K562 (cell line): Measurements from ENCODE around the gene DYNLT2B. TPM values are rescaled to one million over a fixed set of nuclear protein-coding genes. Genes with fewer than 3 reads are reported as not detected.

Experiments
- HMG20B ChIP-seq: fragments of 250-450 bp; sonication (Bioruptor Pico); IDR thresholded peaks from 2 replicates; pipeline ENCODE4 v1.5.0; 2021; ENCODE audit warnings: mild to moderate bottlenecking
- NFIX ChIP-seq: fragments of 250-450 bp; sonication (Bioruptor Pico); IDR thresholded peaks from 2 replicates; pipeline ENCODE4 v1.4.0; 2020; ENCODE audit warnings: low read depth, mild to moderate bottlenecking, moderate library complexity
- SP2 ChIP-seq: IDR thresholded peaks from 2 replicates; pipeline ENCODE4 v1.6.1; 2011; ENCODE audit warnings: mild to moderate bottlenecking, low read depth, low read length, moderate library complexity; ENCODE audit not compliant: poor library complexity, severe bottlenecking; ENCODE audit errors: extremely low read depth
- ZFPM2 ChIP-seq: fragments of 250-450 bp; sonication (Bioruptor Pico); IDR thresholded peaks from 2 replicates; pipeline ENCODE4 v1.5.1; 2022; ENCODE audit warnings: mild to moderate bottlenecking
- polyA plus RNA-seq, 8 experiments: library from polyadenylated mRNA; depleted of rRNA in 4 of 8; stranded (reverse) in 5 of 8; unstranded in 3 of 8; fragments of >200 nt; fragmentation: Nextera tagmentation in 2 of 8; fragmentation: Illumina TruSeq in 1 of 8; extraction: Ambion mirVana in 2 of 8; extraction: Trizol in 1 of 8; gene quantifications; 2 replicates each; pipeline versions ENCODE4 v1.2.1 to v1.2.3, GENCODE V29; 2011 to 2014; ENCODE audit warnings: inconsistent platforms in 1 of 8, missing spikeins in 1 of 8
- total RNA-seq, 7 experiments: library from RNA; depleted of rRNA in 6 of 7; stranded (reverse); fragments of >200 nt in 6 of 7; fragmentation: Illumina TruSeq in 2 of 7; extraction: Trizol in 2 of 7; gene quantifications; 2 replicates each; pipeline versions ENCODE4 v1.2.1 to v1.2.3, GENCODE V29; 2011 to 2021; ENCODE audit warnings: low replicate concordance in 1 of 7
- TF ChIP-seq, protein P1 (sequence below): conservative IDR thresholded peaks from 2 replicates; pipeline ENCODE4 v1.6.1; 2011; ENCODE audit warnings: low read depth, mild to moderate bottlenecking, low read length; ENCODE audit not compliant: control insufficient read depth
- TF ChIP-seq, protein P2 (sequence below), 2 experiments: fragments of 250-450 bp in 1 of 2; fragments of 450-650 bp in 1 of 2; sonication (Bioruptor Pico) in 1 of 2; IDR thresholded peaks; 2 replicates each; pipeline versions ENCODE4 v1.6.1 to v1.8.0; 2016 to 2021; ENCODE audit warnings: mild to moderate bottlenecking in 2 of 2, moderate library complexity in 2 of 2, missing compliant biosample characterization in 1 of 2, missing genetic modification characterization in 1 of 2
- TF ChIP-seq, protein P3 (sequence below): IDR thresholded peaks from 3 replicates; pipeline ENCODE4 v1.6.1; 2011; ENCODE audit warnings: borderline replicate concordance, mild to moderate bottlenecking, moderate library complexity; ENCODE audit not compliant: insufficient read length; ENCODE audit errors: extremely low read depth
- TF ChIP-seq, protein P4 (sequence below), 2 experiments: IDR thresholded peaks; 2 replicates each; pipeline ENCODE4 v1.6.1; 2012; ENCODE audit warnings: improper control_type of control experiment in 2 of 2, low read depth in 2 of 2, low read length in 2 of 2, borderline replicate concordance in 1 of 2

DYNLT2B gene
- total and polyA plus RNA-seq, 9 of the 15 experiments (the other 6 are each of a cell fraction or from before 2014, with no cell fraction given): 6.5 to 19.9 (median 8.7) TPM

DNA sequence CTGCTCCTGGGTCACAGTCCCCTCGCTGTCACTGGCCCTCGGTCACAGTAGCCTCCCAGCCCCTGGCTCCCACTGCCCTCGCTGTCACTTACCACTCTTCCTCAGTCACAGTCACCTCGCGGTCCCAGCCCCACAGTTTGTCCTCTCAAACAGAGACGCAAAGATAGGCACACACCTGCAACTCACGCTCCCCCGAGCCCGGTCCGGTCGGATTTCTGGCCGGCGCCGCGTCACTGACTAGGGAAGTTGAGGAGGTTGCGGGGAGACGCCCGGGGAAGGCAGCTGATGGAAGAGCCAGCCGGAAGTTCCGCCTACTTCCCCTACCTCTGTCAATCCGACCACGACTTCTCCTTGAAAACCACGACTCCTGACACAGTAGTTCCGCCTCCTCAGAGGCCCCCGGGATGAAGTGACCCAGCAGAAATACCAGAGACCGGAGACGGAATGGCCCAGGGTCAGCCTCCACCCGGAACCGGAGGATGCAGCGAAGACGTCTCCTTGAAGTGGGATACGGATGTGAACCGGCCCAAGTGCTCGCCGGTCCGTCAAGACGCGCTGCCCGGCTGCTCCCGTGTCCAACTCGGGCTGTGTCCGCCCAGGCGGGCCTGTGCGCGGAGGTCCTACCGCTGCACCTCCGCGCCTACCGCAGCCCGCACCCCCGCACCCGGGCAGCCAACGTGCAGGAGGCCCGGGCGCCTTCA is 30.4 kb downstream of the DYNLT2B start, which contains the start of gene PCYT1A (continued):
- TF ChIP-seq SP2 (peak; percentile 45), HMG20B (CRISPR knock-in tag) (no peak), NFIX (no peak), ZFPM2 (CRISPR knock-in tag) (no peak)
- TF ChIP-seq, protein P1, sequence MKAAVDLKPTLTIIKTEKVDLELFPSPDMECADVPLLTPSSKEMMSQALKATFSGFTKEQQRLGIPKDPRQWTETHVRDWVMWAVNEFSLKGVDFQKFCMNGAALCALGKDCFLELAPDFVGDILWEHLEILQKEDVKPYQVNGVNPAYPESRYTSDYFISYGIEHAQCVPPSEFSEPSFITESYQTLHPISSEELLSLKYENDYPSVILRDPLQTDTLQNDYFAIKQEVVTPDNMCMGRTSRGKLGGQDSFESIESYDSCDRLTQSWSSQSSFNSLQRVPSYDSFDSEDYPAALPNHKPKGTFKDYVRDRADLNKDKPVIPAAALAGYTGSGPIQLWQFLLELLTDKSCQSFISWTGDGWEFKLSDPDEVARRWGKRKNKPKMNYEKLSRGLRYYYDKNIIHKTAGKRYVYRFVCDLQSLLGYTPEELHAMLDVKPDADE: peak; percentile 62; the same call in 1 of the 2 replicates
- TF ChIP-seq, protein P2, sequence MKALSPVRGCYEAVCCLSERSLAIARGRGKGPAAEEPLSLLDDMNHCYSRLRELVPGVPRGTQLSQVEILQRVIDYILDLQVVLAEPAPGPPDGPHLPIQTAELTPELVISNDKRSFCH (CRISPR knock-in tag; IDR thresholded peaks at IDR 0.05): no peak
- TF ChIP-seq, protein P2 (tag; IDR thresholded peaks at IDR 0.05): 0 out of 2 replicates have a peak, but pooled peaks have one; percentile 43
- TF ChIP-seq, protein P3, sequence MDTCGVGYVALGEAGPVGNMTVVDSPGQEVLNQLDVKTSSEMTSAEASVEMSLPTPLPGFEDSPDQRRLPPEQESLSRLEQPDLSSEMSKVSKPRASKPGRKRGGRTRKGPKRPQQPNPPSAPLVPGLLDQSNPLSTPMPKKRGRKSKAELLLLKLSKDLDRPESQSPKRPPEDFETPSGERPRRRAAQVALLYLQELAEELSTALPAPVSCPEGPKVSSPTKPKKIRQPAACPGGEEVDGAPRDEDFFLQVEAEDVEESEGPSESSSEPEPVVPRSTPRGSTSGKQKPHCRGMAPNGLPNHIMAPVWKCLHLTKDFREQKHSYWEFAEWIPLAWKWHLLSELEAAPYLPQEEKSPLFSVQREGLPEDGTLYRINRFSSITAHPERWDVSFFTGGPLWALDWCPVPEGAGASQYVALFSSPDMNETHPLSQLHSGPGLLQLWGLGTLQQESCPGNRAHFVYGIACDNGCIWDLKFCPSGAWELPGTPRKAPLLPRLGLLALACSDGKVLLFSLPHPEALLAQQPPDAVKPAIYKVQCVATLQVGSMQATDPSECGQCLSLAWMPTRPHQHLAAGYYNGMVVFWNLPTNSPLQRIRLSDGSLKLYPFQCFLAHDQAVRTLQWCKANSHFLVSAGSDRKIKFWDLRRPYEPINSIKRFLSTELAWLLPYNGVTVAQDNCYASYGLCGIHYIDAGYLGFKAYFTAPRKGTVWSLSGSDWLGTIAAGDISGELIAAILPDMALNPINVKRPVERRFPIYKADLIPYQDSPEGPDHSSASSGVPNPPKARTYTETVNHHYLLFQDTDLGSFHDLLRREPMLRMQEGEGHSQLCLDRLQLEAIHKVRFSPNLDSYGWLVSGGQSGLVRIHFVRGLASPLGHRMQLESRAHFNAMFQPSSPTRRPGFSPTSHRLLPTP: no peak
- TF ChIP-seq, protein P4, sequence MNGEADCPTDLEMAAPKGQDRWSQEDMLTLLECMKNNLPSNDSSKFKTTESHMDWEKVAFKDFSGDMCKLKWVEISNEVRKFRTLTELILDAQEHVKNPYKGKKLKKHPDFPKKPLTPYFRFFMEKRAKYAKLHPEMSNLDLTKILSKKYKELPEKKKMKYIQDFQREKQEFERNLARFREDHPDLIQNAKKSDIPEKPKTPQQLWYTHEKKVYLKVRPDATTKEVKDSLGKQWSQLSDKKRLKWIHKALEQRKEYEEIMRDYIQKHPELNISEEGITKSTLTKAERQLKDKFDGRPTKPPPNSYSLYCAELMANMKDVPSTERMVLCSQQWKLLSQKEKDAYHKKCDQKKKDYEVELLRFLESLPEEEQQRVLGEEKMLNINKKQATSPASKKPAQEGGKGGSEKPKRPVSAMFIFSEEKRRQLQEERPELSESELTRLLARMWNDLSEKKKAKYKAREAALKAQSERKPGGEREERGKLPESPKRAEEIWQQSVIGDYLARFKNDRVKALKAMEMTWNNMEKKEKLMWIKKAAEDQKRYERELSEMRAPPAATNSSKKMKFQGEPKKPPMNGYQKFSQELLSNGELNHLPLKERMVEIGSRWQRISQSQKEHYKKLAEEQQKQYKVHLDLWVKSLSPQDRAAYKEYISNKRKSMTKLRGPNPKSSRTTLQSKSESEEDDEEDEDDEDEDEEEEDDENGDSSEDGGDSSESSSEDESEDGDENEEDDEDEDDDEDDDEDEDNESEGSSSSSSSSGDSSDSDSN (IDR thresholded peaks at IDR 0.05; ENCODE audit: borderline replicate concordance in 1 of 2, low read depth in 2 of 2, low read length in 2 of 2): peak; percentile 85 to 90; a peak in 3 of 4 replicates
